Measurements from ENCODE around the gene IFNB1. TPM values are rescaled to one million over a fixed set of nuclear protein-coding genes. Genes with fewer than 3 reads are reported as not detected.

Gene IFNB1
- total RNA-seq, 1 experiment from 2014 or later, result not detected

GRCh38 chr9:21027295-21027694 lies 50.4 kb downstream of the IFNB1 start:
- Mint-ChIP-seq H3K4me1 (ENCODE audit: low read depth, unreplicated experiment) (no peaks in the 10 kb centered on the region), H3K27ac (ENCODE audit: unreplicated experiment) (no peak overlapping the region), H3K27me3 (ENCODE audit: insufficient read depth, unreplicated experiment) (no peaks in the 10 kb centered on the region), H3K9me3 (ENCODE audit: unreplicated experiment) (no peaks in the 10 kb centered on the region), H3K4me3 (ENCODE audit: unreplicated experiment) (no peak overlapping the region), H3K36me3 (ENCODE audit: insufficient read depth, unreplicated experiment) (no peaks in the 10 kb centered on the region)
- Histone ChIP-seq H3K27me3 (replicated peaks; ENCODE audit: control insufficient read depth, insufficient read depth, low read length) (no peaks in the 10 kb centered on the region), H3K4me3 (ENCODE audit: low read depth, low read length) (no peak overlapping the region), H3K36me3 (ENCODE audit: control insufficient read depth, insufficient read depth, low read length) (no peaks in the 10 kb centered on the region), H3K9me3 (no peaks in the 10 kb centered on the region), H3K4me1 (no peaks in the 10 kb centered on the region)
- ChIA-PET POLR2A (no interaction called here), CTCF (no interaction called here)
- TF ChIP-seq CTCF (IDR thresholded peaks at IDR 0.05; ENCODE audit: insufficient read depth in 1 of 2, low read depth in 1 of 2, low read length in 1 of 2, severe bottlenecking in 1 of 2, unreplicated experiment in 1 of 2), result no peak
- intact Hi-C loops (cut with micrococcal nuclease; ENCODE audit: unreplicated experiment), result no loop called here
- DNase-seq, result no peak
- BruUV-seq (replicated peaks), result no TSS peak

Other genes with a start within 250 kb of the IFNB1 start
- not detected in 2 replicates for gene HACD4, start 46.3 kb downstream of the IFNB1 start, total RNA-seq (2022)
- not detected in 2 replicates for gene IFNW1, start 63.9 kb upstream of the IFNB1 start, total RNA-seq (2022)
- gene IFNA21, start 88.7 kb upstream of the IFNB1 start, total RNA-seq (2022), result not detected in 2 replicates
- not detected in 2 replicates for gene IFNA4, start 109.6 kb upstream of the IFNB1 start, total RNA-seq (2022)
- gene IFNA7, start 124.3 kb upstream of the IFNB1 start, total RNA-seq (2022), result not detected in 2 replicates
- not detected in 2 replicates for gene IFNA10, start 129.2 kb upstream of the IFNB1 start, total RNA-seq (2022)
- gene IFNA16, start 139.4 kb upstream of the IFNB1 start, total RNA-seq (2022), result not detected in 2 replicates
- gene IFNA17, start 150.3 kb upstream of the IFNB1 start, total RNA-seq (2022), result not detected in 2 replicates
- gene IFNA14, start 162.1 kb upstream of the IFNB1 start, total RNA-seq (2022), result not detected in 2 replicates
- gene IFNA5, start 227.4 kb upstream of the IFNB1 start, total RNA-seq (2022), result not detected in 2 replicates